Bronchial smooth muscle cell (primary cell): ENCODE measurements around the gene NMNAT2. TPM values are rescaled to one million over a fixed set of nuclear protein-coding genes. Genes with fewer than 3 reads are reported as not detected.

ENCODE experiments used
- total RNA-seq: library from RNA; depleted of rRNA; stranded (reverse); fragments of >200 nt; gene quantifications from 2 replicates; pipeline ENCODE4 v1.2.1, GENCODE V29; 2014

NMNAT2 gene
- under 0.01 TPM in 2 replicates for total RNA-seq

DNA sequence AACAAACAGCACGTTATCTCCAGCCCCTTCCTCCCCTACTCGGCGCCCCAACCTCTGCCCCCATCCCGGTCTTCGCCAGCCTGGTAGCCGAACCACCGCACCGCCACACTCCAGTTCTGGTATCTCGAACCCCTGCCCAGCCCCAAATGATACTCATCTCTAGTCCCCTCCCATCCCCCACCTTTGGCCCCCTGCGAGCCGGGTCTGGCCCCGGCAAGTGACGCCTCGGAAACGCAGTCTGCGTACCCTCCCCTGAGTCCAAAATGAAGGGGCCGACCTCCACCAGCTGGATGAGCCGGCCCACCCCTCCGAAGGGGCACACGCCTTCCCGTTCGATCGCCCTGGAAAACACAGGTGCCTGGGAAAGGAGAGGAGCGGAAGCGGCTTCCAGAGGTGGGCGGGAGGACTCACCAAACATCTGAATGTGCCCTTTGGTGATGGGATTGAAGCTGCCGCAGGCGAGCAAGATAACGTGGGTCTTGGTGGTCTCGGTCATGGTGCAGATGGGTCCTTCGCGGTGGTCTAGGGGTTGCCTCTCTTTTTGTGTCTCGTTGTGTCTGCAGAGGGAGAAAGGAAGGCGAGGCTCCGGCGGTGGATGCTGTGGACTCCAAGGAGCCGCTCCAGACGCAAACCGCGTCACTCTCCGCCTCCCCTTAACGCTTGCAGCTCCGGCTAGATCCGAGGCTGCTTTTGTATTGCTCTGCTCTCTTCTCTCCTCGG lies at the start of gene NMNAT2:
TSS of gene NMNAT2 (minus strand) at position 609 of the 720 bp plus-strand sequence. CDS start at position 496, 113 bp downstream.

Other genes with a start within 250 kb of the NMNAT2 start
- gene LAMC2, start 232.1 kb downstream of the NMNAT2 start, total RNA-seq = 5.0 and 8.5 TPM in 2 replicates
- gene SMG7, start 54.1 kb upstream of the NMNAT2 start, total RNA-seq = 9.3 and 11.7 TPM in 2 replicates
- 0.16 and 0.17 TPM in 2 replicates for gene NCF2, start 172.1 kb upstream of the NMNAT2 start, total RNA-seq
- gene ARPC5, start 217.4 kb upstream of the NMNAT2 start, total RNA-seq = 150 and 176 TPM in 2 replicates
- not detected in 2 replicates for gene APOBEC4, start 234.9 kb upstream of the NMNAT2 start, total RNA-seq